Skin epidermis (tissue), 12 donors: ENCODE results near the gene NRAP.

Experiments used
- H3K27ac ChIP-seq, 21 experiments: fragments of 200-600 bp; sonication (generic) in 11 of 21; one replicate each; pipeline ENCODE4 v1.5.0; 2020; ENCODE audit warnings: mild to moderate bottlenecking in 3 of 21, inconsistent platforms in 2 of 21, moderate library complexity in 2 of 21
- H3K4me3 ChIP-seq, 7 experiments: fragments of 200-600 bp; sonication (generic) in 2 of 7; one replicate each; pipeline ENCODE4 v1.5.0; 2020; ENCODE audit warnings: inconsistent platforms in 2 of 7, mild to moderate bottlenecking in 2 of 7, moderate library complexity in 1 of 7

Gene NRAP

GRCh38 chr10:113613977-113614690 is 49.7 kb downstream of the NRAP start:
- no peak overlapping the region for H3K4me3 ChIP-seq
- H3K27ac ChIP-seq, result no peak overlapping the region

- Histone ChIP-seq H3K27ac (no peak overlapping the region), H3K4me3 (no peak overlapping the region)
Measured at GRCh38 chr10:113613427-113613826, 50.4 kb downstream of the NRAP start.

GRCh38 chr10:113612154-113612553 is 51.7 kb downstream of the NRAP start:
- no peak overlapping the region for H3K27ac ChIP-seq
- H3K4me3 ChIP-seq, result no peak overlapping the region

GRCh38 chr10:113610631-113611601 is 52.9 kb downstream of the NRAP start:
- Histone ChIP-seq H3K4me3 (no peak overlapping the region), H3K27ac (no peak overlapping the region)

GRCh38 chr10:113609704-113610108 is 54.1 kb downstream of the NRAP start:
- Histone ChIP-seq H3K4me3 (no peak overlapping the region), H3K27ac (no peak overlapping the region)

GRCh38 chr10:113605268-113605978 is 58.4 kb downstream of the NRAP start:
- Histone ChIP-seq H3K4me3 (no peak overlapping the region), H3K27ac (no peak overlapping the region)

GRCh38 chr10:113604572-113604971 is 59.3 kb downstream of the NRAP start:
- Histone ChIP-seq H3K27ac (no peak overlapping the region), H3K4me3 (no peak overlapping the region)

GRCh38 chr10:113603057-113603777 is 60.6 kb downstream of the NRAP start:
- Histone ChIP-seq H3K27ac (no peak overlapping the region), H3K4me3 (no peak overlapping the region)

- Histone ChIP-seq H3K27ac (no peak overlapping the region), H3K4me3 (no peak overlapping the region)
Measured at GRCh38 chr10:113600569-113600968, 63.3 kb downstream of the NRAP start.

- Histone ChIP-seq H3K27ac (no peak overlapping the region), H3K4me3 (no peak overlapping the region)
Measured at GRCh38 chr10:113594652-113595051, 69.2 kb downstream of the NRAP start.

- no peak overlapping the region for H3K27ac ChIP-seq
Measured at GRCh38 chr10:113592380-113592779, 71.5 kb downstream of the NRAP start.

GRCh38 chr10:113590581-113590980 is 73.3 kb downstream of the NRAP start:
- no peak overlapping the region for H3K4me3 ChIP-seq

More at GRCh38 chr10:113592380-113592779, 71.5 kb downstream of the NRAP start:
- H3K4me3 ChIP-seq, result no peak overlapping the region

GRCh38 chr10:113589201-113589770 is 74.6 kb downstream of the NRAP start:
- H3K27ac ChIP-seq, result no peak overlapping the region

More at GRCh38 chr10:113590581-113590980, 73.3 kb downstream of the NRAP start:
- H3K27ac ChIP-seq, result no peak overlapping the region

GRCh38 chr10:113585949-113586348 is 77.9 kb downstream of the NRAP start:
- Histone ChIP-seq H3K4me3 (no peak overlapping the region), H3K27ac (no peak overlapping the region)

More at GRCh38 chr10:113589201-113589770, 74.6 kb downstream of the NRAP start:
- no peak overlapping the region for H3K4me3 ChIP-seq

GRCh38 chr10:113583571-113583970 is 80.3 kb downstream of the NRAP start:
- no peak overlapping the region for H3K4me3 ChIP-seq
- H3K27ac ChIP-seq, result no peak overlapping the region

- H3K4me3 ChIP-seq, result no peak overlapping the region
- no peak overlapping the region for H3K27ac ChIP-seq
Measured at GRCh38 chr10:113581092-113581491, 82.7 kb downstream of the NRAP start.

GRCh38 chr10:113578773-113579172 is 85.1 kb downstream of the NRAP start:
- no peak overlapping the region for H3K27ac ChIP-seq

GRCh38 chr10:113576852-113577251 is 87.0 kb downstream of the NRAP start:
- no peak overlapping the region for H3K27ac ChIP-seq
- no peak overlapping the region for H3K4me3 ChIP-seq

More at GRCh38 chr10:113578773-113579172, 85.1 kb downstream of the NRAP start:
- H3K4me3 ChIP-seq, result no peak overlapping the region

GRCh38 chr10:113573368-113573767 is 90.5 kb downstream of the NRAP start:
- H3K27ac ChIP-seq, result no peak overlapping the region
- H3K4me3 ChIP-seq, result no peak overlapping the region
